Spleen (tissue), 11 donors: ENCODE measurements around the gene GNB1. TPM values are rescaled to one million over a fixed set of nuclear protein-coding genes. Genes with fewer than 3 reads are reported as not detected.

Experiments
- DNase-seq: peaks from one replicate; pipeline ENCODE4 v3.0.0-alpha.2; 2020
- H3K27ac ChIP-seq, 8 donors: fragments of 200-600 bp; sonication (generic) in 7 of 8; 1 replicate in 4 of 8; 2 replicates in 4 of 8; pipeline versions ENCODE4 v1.5.0 to v1.8.0; 2016 to 2021; ENCODE audit warnings: inconsistent platforms in 4 of 8, mild to moderate bottlenecking in 4 of 8, moderate library complexity in 1 of 8
- H3K27me3 ChIP-seq, 7 donors: fragments of 200-600 bp; sonication (generic) in 6 of 7; replicated peaks in 1 of 7; 1 replicate in 4 of 7; 2 replicates in 3 of 7; pipeline versions ENCODE4 v1.5.0 to v1.8.0; 2016 to 2021; ENCODE audit warnings: inconsistent platforms in 3 of 7, mild to moderate bottlenecking in 1 of 7
- H3K36me3 ChIP-seq, 6 donors: fragments of 200-600 bp; sonication (generic) in 5 of 6; 1 replicate in 4 of 6; 2 replicates in 2 of 6; pipeline versions ENCODE4 v1.5.0 to v1.8.0; 2016 to 2021; ENCODE audit warnings: inconsistent platforms in 2 of 6
- H3K4me1 ChIP-seq, 6 donors: fragments of 200-600 bp; sonication (generic) in 5 of 6; 1 replicate in 3 of 6; 2 replicates in 3 of 6; pipeline versions ENCODE4 v1.5.0 to v1.8.0; 2016 to 2021; ENCODE audit warnings: inconsistent platforms in 3 of 6
- H3K4me3 ChIP-seq, 8 donors: fragments of 200-600 bp; sonication (generic) in 7 of 8; 1 replicate in 4 of 8; 2 replicates in 4 of 8; pipeline versions ENCODE4 v1.5.0 to v1.8.0; 2016 to 2021; ENCODE audit warnings: inconsistent platforms in 4 of 8, mild to moderate bottlenecking in 4 of 8, moderate library complexity in 2 of 8
- H3K9me3 ChIP-seq, 8 donors: fragments of 200-600 bp; sonication (generic) in 7 of 8; 1 replicate in 4 of 8; 2 replicates in 4 of 8; pipeline versions ENCODE4 v1.5.0 to v1.8.0; 2016 to 2021; ENCODE audit warnings: inconsistent platforms in 4 of 8
- CTCF ChIP-seq, 11 experiments: fragments of 200-600 bp in 7 of 11; fragments of 450-650 bp in 4 of 11; sonication (generic) in 4 of 11; IDR thresholded peaks in 8 of 11; conservative IDR thresholded peaks in 3 of 11; 1 replicate in 7 of 11; 2 replicates in 4 of 11; pipeline versions ENCODE4 v1.4.0 to v1.8.0; 2016 to 2021; ENCODE audit warnings: antibody characterized with exemption in 11 of 11, inconsistent platforms in 4 of 11, mild to moderate bottlenecking in 1 of 11
- POLR2A ChIP-seq, 3 donors: fragments of 450-650 bp; IDR thresholded peaks; one replicate each; pipeline ENCODE4 v1.5.1; 2017; ENCODE audit warnings: antibody characterized with exemption in 3 of 3, mild to moderate bottlenecking in 1 of 3
- POLR2AphosphoS5 ChIP-seq, 3 donors: sonication (generic); formaldehyde crosslinking; IDR thresholded peaks; one replicate each; pipeline ENCODE4 v1.5.1; 2017; ENCODE audit warnings: antibody characterized with exemption in 3 of 3
- WGBS, 5 donors: extraction: QIAGEN DNeasy Blood & Tissue Kit in 3 of 5; methylation state at CpG; one replicate each; pipeline versions ENCODE4 v1.1.5 to v1.1.7; 2013 to 2018; 5-methylcytosine and 5-hydroxymethylcytosine counted together
- intact Hi-C: fragments of 100-400 bp; cut with DNase I; formaldehyde crosslinking; loops from one replicate; pipeline ENCODE4 v1.15.0; 2023; ENCODE audit warnings: low total_unique reads
- polyA plus RNA-seq, 3 donors: library from polyadenylated mRNA; stranded (reverse); fragments of 200-250 nt; gene quantifications; one replicate each; pipeline ENCODE4 v1.2.1, GENCODE V29; 2013
- total RNA-seq, 7 donors: library from RNA; depleted of rRNA in 3 of 7; stranded (reverse); fragments of >200 nt in 3 of 7; fragmentation: NEBNext Ultra II Directional in 4 of 7; extraction: Animal tissue kit (Norgen Biotek cat#: 25700) in 4 of 7; gene quantifications; one replicate each; pipeline versions ENCODE4 v1.1.0 to v1.2.1, GENCODE V29; 2016 to 2021
- donor health status: healthy with polysubstance abuse.
- donor health status: DM: no; HTN: no; CAD: no; lungs with moderate emphysema.
- donor health status: DM: no; HTN: no; CAD: no.
- donor health status: Bipolar disorder and iron deficiency.
- donor health status: healthy.
- donor health status: DM: no; HTN: no; CAD: no.
- donor health status: DM: yes; HTN: yes; CAD: no.

Gene GNB1
- total and polyA plus RNA-seq, 10 donors, result 76.0 to 304 (median 214) TPM

DNA sequence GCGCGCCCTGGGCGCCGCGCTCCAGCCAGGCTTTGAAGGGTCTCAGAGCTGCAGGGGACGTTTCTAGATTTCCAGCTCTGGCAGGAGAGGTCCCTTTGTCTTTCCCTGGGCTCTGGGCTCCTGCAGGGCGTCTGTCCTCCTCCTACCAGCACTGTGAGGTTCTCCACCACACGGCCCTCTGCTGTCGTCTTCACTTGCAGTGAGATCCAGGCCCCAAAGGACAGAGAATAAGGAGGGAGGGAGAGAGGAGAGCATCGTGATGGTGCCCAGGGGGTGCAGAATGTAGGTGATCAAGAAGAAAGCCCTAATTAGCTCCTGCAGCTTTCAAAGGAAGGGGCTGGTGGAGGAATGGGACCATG, 4.2 kb upstream of the GNB1 start:
- no peak for DNase-seq
- Histone ChIP-seq H3K9me3 (no peaks in the 10 kb centered on the region), H3K4me1 (peaks cover 19 to 77% (median 51%) of the 10 kb centered on the region in 6 donors), H3K27ac (peak overlapping the region in 3 of 8 donors; percentile 32 to 56 (median 37)), H3K36me3 (no peaks in the 10 kb centered on the region), H3K27me3 (peaks cover 0 to 10% (median 0%) of the 10 kb centered on the region in 7 donors), H3K4me3 (no peak overlapping the region)
- TF ChIP-seq CTCF (IDR thresholded peaks at IDR 0.05 in 8 of 11, conservative IDR thresholded peaks at IDR 0.05 in 3 of 11) (no peak), POLR2AphosphoS5 (IDR thresholded peaks at IDR 0.05) (no peak), POLR2A (IDR thresholded peaks at IDR 0.05) (no peak)
- intact Hi-C loops, result loop anchor here (10.0 kb wide), 1 partner anchor 110 kb away; no protein-coding TSS in a partner anchor
- 41 to 68% (median 62%) methylated on average over 5 to 10 of the region's 10 CpGs for WGBS, 5 donors

- Histone ChIP-seq H3K4me1 (peaks cover 20 to 77% (median 49%) of the 10 kb centered on the region in 6 donors), H3K27ac (peak overlapping the region in 5 of 8 donors; percentile 20 to 56 (median 32)), H3K9me3 (no peaks in the 10 kb centered on the region), H3K36me3 (no peaks in the 10 kb centered on the region), H3K27me3 (peaks cover 0 to 10% (median 0%) of the 10 kb centered on the region in 7 donors), H3K4me3 (no peak overlapping the region)
- 36 to 51% (median 44%) methylated on average over 11 to 14 of the region's 14 CpGs for WGBS, 5 donors
- peak; percentile 74 for DNase-seq
- intact Hi-C loops, result loop anchor here (10.0 kb wide), 1 partner anchor 110 kb away; no protein-coding TSS in a partner anchor
- no peak for TF ChIP-seq CTCF (IDR thresholded peaks at IDR 0.05 in 8 of 11, conservative IDR thresholded peaks at IDR 0.05 in 3 of 11)
- TF ChIP-seq POLR2AphosphoS5 (IDR thresholded peaks at IDR 0.05), result peak in 2 of 3 donors; percentile 48
Measured at GRCh38 chr1:1894354-1895059, 3.6 kb upstream of the GNB1 start.

- peak overlapping the region in 5 of 8 donors; percentile 20 to 56 (median 32) for H3K27ac ChIP-seq
- WGBS, 5 donors, result 94 to 100% (median 100%) methylated on average over 2 of the region's 2 CpGs
- H3K4me1 ChIP-seq, result peaks cover 26 to 77% (median 50%) of the 10 kb centered on the region in 6 donors
- intact Hi-C loops, result loop anchor here (10.0 kb wide), 1 partner anchor 109 kb away; no protein-coding TSS in a partner anchor
- H3K9me3 ChIP-seq, result no peaks in the 10 kb centered on the region
- H3K36me3 ChIP-seq, result no peaks in the 10 kb centered on the region
- DNase-seq, result peak; percentile 78
- peaks cover 0 to 10% (median 0%) of the 10 kb centered on the region in 7 donors for H3K27me3 ChIP-seq
- no peak overlapping the region for H3K4me3 ChIP-seq
- TF ChIP-seq POLR2AphosphoS5 (IDR thresholded peaks at IDR 0.05) (no peak), CTCF (IDR thresholded peaks at IDR 0.05 in 8 of 11, conservative IDR thresholded peaks at IDR 0.05 in 3 of 11) (no peak), POLR2A (IDR thresholded peaks at IDR 0.05) (no peak)
Measured at GRCh38 chr1:1893997-1894353, 3.1 kb upstream of the GNB1 start.

DNA sequence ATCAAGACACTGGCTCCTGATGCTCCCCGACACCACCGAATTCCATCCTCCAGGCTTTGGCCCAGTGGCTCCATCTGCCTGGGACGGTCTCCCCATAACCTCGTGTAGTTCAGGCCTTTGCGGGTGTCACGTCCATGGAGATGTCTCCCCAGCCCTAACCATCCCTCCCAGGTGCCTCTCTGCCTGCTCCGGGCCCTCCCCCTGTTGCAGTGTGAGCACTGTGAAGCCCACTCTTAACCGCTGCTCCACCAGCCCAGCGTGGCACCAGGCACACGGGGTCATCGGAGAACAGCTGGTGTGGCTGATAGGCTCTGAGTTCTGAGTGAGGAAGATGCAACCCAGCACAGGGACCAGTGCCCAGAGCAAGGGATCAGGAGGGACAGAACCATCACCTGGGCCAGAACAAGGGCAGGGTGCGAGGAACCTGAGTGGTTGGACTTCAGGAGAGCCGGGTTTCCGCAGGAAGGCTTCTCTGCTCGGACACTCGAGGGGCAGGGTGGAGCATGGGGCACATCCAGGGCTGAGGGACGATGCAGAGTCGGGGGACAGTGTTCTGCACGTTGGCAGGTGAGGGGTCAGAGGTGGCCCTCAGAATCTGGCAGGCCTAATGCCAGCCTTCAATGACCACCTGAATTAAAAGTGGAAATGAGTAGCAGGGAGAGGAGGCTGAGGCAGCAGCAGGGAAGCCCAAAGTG, 2.6 kb upstream of the GNB1 start:
- Histone ChIP-seq H3K9me3 (no peaks in the 10 kb centered on the region), H3K27me3 (peaks cover 0 to 10% (median 0%) of the 10 kb centered on the region in 7 donors), H3K27ac (peak overlapping the region in 1 of 8 donors; percentile 56), H3K36me3 (no peaks in the 10 kb centered on the region), H3K4me3 (no peak overlapping the region), H3K4me1 (peaks cover 31 to 80% (median 55%) of the 10 kb centered on the region in 6 donors)
- 90 to 94% (median 92%) methylated on average over 19 of the region's 19 CpGs for WGBS, 5 donors
- TF ChIP-seq POLR2AphosphoS5 (IDR thresholded peaks at IDR 0.05) (no peak), POLR2A (IDR thresholded peaks at IDR 0.05) (no peak), CTCF (IDR thresholded peaks at IDR 0.05 in 8 of 11, conservative IDR thresholded peaks at IDR 0.05 in 3 of 11) (no peak)
- intact Hi-C loops, result loop anchor here (10.0 kb wide), 1 partner anchor 109 kb away; no protein-coding TSS in a partner anchor
- peak; percentile 75 for DNase-seq
